HG03439 (cell line): ENCODE data around the gene CTIF.

Experiments
- ATAC-seq: cut with Tn5 transposase; IDR thresholded peaks from one replicate; pipeline ENCODE4 v1.9.1; 2021; ENCODE audit warnings: mild to moderate bottlenecking, moderate library complexity; ENCODE audit not compliant: unreplicated experiment

The CTIF gene

DNA sequence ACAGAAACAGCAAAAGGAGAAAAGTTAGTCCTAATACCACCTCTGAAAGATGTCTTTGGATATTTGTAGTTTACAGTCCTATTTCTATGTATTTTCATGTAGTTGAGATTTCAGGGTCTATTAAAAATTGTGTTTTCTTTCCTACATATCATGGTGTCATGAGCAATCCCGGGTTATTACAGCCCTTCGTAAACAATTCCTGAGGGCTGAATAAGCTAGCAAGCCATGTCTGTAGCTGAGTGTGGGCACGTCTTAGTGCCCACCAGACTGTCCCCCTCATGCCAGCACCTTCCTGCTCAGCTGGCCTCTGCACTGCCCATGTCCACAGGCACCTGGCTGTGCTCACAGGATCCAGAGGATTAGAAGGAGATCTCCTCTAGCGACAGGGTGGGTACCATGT, 60.6 kb downstream of the CTIF start:
- ATAC-seq: no peak

DNA sequence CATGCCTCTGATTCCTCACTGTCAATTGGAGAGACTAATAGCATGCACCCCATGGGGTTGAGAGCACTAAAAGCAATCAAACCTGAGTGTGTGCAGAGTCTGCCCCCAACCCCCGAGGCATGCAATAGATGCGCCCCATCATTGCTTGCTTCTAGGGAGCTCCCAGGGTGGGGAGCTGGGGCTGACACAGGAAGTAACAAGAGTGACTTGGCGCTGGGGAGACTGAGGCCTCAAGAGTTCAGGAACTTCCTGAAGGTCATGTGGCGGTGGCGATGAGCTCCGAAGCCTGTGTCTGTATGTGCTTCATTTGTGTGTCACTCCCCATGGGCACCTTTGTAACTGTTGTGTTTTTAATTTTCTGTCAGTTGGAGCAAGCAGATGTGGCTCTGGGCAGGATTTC, 61.2 kb downstream of the CTIF start:
- ATAC-seq: no peak

DNA sequence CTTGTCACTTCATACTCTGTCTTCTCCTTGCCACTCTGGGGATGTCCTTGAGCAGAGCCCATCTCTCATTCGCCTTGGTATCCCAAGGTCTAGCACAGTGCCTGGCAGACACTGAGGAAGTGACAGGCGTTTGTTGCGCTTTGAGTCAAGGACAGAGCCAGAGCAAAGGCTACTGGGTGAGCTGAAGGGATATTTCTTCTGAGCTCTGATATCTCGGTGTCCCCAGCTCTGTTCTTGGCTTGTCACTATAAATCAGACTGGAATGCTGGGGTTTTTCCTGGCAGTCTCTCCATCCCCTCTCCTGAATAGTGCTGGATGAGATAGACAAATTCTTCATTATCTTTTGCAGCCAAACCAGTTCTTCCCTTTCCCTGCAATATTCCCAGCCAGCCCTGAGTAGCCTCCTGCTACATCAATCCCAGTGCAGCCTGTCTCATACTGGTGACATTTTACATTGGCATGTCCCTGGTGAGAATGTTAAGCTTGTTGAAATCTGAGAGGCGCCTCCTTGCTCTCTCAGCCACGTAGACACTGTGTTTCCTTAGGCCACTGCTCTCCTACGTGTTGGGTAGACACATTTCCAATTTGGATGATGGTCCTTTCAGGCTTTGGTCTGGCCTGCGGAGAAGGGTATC, 61.7 kb downstream of the CTIF start:
- ATAC-seq: no peak

DNA sequence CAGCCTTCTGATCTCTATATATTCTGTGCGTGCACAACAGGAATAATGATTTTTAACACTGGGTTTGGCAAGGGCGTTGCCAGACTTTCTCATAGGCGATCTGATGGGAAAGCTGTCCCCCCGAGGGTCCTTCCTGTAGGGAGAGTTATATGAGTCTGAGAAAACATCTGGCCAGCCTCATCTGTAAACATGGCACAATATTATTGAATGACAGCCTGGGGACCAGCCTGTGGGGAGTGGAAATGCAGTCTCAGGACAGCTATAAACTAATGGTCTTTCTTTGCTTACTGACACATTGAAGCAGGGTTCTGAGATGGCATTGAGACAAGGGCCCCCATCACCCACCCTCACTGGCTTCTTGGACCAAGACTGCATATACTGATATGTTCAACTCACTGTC, 62.5 kb downstream of the CTIF start:
- no peak for ATAC-seq

DNA sequence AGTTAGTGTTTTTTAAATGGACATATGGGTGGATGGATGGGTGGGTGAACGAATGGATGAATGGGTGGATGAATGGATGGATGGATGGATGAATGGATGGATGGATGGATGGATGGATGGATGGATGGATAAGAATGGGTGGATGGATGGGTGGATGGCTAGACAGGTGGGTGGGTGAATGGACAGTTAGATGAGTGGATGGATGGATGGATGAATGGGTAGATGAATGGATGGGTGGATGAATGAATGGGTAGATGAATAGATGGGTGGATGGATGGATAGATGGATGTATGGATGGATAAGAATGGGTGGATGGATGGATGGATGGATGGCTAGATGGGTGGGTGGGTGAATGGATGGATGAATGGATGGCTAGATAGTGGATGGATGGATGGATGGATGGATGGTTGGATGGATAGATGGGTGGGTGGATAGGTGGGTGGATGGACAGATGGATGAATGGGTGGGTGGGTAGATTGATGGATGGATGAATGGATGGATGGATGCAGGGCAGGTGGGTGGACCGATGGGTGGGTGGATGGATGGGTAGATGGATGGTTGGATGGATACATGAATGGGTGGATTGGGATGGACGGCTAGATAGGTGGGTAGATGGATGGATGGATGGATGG, 64.0 kb downstream of the CTIF start:
- ATAC-seq: no peak

DNA sequence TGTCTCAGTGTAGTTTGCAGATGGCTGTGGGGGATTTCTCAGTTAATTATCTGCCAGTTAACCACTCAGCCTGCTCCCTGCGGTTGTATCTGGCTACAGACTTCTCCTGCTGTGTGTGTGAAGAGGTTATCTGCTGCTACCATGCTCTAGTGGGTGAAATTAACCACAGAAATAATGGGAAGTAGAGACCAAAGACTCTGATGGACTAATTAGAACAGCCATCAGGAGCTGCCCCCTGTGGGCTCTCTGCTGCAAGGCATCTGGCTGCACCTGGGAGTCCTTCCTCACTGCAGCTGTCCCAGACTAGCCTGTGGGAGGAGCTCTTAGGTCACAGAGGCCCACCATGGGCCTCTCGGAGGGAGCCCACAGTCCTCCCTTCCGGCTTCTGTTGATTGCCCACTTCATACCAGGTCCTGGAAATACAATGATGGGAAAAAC, 66.6 kb downstream of the CTIF start:
- ATAC-seq: no peak

DNA sequence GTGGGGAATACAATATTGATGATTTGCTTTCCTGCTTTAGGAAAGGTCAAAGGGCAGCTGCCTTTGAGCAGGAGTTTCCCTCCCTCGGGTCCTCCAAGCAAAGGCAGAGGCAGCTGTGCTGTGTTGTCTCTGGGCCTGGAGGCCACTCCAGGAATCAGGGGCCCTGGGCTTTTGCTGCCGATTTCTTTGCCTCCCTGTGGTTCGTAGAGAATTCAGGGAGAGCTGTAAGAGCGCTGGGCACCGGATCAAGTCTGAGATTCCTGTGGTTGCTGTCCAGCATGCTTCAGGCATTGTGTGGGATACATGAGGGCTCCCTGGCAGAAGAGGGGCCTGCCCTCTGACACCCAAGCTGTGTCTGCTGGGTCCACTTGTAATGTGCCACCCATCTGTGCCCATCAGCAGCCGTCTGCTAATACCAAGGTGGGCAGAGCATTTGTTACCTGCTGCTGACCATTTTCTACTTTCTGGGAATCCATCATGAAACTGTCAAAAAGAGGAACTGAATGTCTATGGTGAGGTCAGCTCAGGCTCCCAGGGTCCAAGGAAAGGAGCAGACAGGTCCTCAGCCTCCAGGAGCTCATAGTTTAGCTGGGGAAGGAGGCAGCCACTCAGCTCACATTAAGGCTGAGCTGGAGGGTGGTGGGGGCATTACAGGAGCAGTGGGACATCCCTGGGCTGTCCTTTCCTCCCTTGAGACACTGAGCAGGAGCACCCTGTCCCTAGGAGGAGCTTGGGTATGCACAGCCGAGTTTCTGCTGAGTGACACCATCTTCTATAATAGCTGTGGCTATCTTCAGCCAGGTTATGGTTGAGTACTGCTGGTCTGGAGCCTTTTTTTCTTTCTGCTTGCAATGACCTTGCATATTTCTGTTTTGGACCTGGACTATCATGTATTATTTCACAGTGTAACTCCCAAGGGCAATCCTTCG, 68.5 kb downstream of the CTIF start:
- no peak for ATAC-seq

DNA sequence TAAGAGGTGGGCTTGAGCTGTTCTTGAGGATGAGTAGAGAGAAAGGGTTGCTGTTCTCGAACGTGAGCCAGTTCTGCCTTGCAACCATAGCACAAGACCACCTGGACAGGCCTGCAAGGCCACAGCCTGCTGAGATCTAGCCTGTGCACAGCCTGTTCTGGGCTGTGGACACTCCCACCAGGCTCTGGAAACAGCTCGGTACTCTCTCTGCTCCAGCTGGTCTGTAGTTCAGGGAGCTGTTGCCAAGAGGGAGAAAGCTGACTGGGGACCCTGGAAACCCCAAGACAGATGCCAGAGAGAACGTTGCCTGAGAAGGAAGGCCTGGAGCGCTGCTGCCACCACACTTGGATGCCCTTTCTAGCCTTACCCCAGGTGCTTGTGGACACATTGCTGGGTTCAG, 69.8 kb downstream of the CTIF start:
- no peak for ATAC-seq

DNA sequence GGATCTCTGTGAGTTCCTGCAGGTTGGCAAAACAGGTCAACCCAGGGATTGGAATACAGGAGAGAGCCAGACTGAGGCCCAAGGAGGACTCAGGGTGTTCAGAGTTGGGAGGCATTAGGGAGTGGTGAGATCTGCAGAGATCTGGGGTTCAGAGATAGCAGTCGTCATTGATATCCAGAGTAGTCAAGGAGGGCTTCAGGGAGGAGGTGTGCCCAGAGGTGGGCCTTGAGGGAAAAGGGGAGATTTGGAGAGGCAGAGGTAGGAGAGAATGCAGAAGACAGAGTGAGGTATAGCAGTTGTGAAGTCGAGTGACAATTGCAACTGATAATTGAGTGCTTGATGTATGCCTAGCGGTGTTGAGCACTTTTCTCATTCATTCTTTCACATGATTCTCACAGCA, 70.3 kb downstream of the CTIF start:
- ATAC-seq: no peak

DNA sequence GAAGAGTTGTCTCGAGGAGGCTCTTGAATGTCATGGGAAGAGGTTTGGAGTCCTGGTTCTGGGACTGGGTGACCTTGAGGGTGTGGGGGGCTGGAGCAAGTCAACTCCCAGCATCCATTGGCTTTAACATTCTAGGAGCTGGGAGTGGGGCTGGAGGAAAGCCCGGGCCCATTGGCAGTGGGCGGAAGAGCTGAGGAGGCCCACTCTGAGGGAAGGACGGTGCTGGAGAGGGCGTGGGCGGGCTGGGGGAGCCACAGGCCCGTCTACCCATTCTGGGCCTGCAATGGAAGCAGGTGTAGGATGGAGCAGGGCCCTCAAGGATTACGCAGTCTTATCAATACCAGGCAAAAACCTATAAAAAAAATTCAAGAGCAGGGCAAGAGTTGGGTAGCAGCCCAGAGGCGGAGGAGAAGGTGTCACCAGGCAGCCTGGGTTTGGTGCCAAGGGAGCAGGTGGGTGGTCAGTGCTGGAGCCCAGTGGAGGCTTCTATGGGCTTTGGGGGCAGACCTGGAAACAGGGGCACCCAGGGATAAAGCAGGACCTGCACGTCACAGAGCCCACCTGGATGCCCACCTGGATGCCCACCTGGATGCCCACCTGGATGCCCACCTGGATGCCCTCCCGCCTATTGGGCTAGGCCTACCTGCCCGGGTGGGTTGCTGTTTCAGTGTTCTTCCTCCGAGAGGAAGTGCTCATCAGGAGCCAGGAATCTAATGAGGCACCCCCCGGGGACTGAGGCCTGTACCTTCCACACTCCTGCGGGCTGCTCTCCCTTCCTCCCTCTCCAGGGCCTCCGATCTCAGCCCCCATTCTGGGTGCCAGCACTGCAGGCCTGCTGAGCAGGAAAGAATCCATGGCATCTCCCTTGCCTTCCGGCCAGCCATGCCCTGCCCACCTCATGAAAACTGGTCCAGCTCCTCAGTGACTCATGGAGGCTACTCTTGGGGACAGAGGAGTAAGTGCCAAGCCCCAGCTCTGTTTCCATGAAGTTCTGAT, 71.3 kb downstream of the CTIF start:
- no peak for ATAC-seq

DNA sequence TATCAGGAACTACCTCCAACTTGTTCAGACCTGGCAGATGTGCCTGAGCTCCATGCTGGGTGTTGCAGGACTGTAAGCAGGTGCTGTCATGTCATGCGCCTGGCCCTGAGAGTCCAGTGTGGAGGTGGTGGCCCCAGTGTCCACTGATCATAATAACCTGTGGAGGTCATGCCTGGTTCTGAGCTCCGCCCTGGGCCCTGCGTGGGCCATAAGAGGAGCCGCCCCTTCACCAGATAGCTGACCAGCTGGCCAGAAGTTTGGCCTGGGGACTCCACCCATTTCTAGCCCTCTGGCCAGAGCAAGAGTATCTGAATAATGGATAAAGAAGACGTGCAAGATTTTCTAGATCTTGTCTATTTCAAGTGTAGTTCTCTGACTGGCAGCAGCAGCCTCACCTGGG, 72.4 kb downstream of the CTIF start:
- no peak for ATAC-seq

DNA sequence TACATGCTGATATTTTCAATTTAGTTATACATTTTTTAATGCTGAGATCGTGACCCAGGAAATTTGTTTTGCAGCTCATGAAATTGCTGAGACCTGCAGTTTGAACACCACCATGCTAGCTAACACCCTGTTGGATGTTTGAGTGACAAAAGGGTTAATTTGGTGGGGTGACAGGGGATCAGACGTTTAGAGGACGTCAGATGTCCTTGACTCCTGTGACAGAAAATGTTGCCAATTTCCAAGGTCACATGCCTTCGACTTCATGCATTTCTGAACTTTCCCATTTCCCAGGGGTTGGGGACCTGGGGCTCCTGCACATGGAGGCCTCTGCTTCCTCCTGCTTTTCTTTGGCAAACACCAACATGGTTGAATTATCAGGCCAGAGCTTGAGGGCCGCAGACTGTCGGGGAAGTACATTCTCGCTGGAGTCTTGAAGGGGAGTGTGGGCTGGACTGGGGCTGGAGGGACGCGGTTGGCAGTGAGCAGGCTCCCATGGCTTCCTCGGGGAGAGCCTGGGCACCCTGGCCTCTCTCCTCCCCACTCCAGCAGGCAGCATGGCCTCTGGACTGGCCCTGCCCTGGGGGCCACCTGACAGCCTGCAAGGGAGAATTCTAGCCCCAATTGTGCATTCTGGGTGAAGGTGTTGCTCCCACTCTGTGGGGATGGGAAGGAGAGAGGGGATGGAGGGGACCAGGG, 73.1 kb downstream of the CTIF start:
- no peak for ATAC-seq

DNA sequence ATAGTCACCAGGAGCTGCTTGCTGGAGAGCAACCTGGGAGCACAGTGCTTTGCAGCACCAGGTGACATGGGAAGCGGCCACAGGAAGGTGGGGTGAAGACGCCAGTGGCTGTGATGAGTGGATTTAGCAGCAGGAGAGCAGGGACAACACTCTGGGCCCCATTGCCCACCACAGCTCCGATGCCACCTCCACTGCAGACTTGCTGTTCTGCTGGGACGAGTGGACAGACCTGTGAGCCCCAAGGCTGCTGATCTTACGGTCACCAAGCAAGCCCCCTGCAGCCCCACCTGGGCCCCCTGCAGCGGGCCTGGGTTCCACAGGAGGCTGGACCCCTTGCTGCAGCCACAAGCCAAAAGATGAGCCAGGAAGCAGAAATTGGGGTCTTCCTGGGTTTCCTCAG, 73.7 kb downstream of the CTIF start:
- no peak for ATAC-seq

DNA sequence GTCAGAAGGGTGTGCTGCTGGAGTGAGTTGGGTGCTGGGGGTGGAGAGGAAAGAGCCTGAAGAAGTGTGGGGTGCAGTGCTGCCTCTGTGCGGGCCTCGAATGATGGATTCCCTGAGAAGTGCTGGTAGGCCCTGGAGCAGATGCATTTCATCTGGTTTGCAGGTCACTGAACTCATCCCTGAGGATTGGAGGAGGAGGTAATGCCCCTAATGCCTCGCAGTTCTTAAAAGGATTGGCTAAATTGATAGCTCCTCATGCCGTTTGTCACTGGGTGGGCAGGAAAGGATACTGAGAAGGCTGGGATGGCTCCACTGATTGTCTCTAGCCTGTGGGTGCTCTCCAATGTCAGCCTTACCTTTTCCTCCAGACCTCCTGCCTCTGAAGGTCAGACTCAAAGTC, 74.1 kb downstream of the CTIF start:
- no peak for ATAC-seq

DNA sequence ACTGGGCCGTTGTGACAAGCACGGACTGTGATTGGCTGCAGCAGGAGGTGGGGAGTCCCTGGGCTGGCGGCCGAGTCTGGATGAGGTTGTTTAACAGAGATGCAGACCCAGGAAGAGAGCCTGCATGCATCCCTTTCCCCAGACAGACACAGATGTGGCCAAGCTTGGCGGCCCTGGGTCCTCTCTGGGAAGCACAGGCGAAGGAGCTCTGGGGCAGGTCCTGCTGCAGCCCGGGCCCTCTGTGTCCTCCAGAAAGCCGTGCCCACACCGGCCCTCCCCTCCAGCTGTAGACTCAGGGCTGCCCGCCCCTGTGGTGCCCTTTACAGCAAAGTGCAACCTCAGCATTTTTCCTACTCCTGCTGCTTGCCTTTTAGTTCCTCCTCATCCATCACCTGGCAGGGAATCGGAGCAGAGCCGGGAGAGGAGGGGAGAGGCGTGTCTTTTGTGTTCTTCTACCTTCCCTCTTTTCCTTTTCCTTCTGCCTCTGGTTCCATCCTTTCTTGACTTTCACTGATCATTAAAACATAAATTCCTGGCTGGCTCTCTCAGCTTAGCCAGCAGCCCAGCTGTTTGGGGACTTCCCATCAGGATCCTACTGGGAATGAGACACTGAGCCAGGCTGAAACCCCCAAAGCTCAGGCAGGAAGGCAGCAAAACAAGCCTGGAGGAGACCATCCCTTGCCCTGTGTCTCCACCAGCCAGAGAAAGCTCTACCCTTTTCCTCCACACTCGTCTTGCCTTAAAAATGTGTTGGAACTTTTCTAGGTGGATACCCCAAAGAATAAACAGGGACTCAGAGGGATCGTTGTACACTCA, 75.0 kb downstream of the CTIF start:
- ATAC-seq: no peak

DNA sequence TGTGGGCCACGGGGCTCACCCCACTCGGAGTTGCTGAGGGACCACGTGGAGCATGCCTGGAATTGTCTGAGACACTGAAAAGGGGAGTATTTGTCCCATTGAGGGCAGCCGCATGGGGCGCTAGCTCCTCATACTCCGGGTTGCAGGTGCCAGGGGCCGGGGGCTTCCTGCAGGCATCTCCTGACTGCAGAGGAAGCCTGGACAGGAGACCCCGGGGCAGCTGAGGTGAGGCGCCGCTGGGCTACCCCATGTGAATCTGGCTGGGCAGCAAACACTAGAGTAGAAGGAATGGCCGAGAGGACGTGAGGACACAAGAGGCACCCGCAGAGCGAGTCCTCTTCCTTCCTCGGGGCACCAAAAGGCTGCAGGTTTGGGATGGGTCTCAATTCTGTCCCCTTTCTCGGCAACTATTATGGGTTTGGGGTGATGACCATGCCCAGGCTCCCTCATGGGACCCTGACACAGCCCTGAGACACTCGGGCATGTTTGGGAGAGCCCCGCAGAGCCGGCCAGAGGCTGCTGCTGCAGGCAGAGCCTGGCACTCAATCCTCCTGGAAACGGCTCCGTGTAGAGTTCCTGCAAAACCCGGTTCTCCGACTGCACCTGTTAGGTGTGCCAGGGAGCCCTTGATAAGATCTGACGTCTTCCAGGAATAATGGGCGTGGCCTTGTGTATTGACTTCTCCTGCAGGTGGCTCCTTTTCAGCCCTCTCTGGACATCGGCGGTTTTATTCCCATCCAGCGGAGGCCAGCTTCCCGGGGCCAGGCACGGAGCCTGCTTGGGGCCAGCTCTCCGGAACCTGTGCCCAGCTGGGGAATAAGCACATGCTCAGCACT, 77.0 kb downstream of the CTIF start:
- ATAC-seq: no peak

DNA sequence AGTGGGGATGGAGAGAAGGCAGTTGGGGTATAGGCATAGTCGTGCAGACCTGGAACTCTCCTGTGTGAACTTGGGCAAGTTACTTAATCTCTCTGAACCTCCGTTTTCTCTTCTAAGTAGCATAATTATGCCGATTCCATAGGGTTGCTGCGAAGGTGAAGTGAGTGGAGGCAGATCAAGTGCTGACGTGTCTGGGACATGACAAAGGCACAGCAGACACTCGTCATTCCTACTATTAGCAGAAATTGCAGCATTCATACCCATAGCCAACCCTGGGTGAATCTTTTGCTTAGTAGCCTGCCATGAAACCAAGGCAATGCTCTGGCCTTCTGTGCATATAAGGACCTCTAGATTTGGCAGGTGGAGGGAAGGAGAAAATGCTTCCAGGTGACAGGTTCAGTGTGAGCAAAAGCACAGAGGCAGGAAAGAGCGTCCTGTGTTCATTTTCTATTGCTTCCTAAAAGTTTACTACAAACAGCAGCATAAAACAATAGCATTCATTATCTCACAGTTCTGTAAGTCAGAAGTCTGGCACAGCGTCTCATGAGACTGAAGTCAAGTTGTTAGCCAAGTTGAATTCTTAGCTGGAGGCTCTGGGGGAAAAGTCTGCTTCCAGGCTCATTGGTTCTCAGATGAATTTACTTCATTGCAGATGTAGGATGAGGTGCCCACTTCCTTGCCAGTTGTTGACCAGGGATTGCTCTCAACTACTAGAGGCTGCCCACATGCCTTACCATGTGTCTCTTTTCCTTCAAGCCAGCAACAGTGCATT, 77.8 kb downstream of the CTIF start:
- no peak for ATAC-seq
